ENCODE measurements around the gene PCARE. TPM values are rescaled to one million over a fixed set of nuclear protein-coding genes. Genes with fewer than 3 reads are reported as not detected.

Gene PCARE
- total and polyA plus RNA-seq, 2 donors (not counting 1 experiment from before 2014, with no cell fraction given): not detected

GRCh38 chr2:29061616-29062015 lies 12.7 kb downstream of the PCARE start:
- Histone ChIP-seq H3K27me3 (ENCODE audit: control insufficient read depth, insufficient read depth, low read length) (peaks cover 5% of the 10 kb centered on the region), H3K9ac (ENCODE audit: insufficient read depth, low read length) (no peak overlapping the region), H3K4me2 (ENCODE audit: extremely low read depth, insufficient read depth, low read length) (no peak overlapping the region), H3K9me3 (ENCODE audit: control insufficient read depth, insufficient read depth, low read depth, low read length) (no peaks in the 10 kb centered on the region), H3K27ac (ENCODE audit: insufficient read depth, low read length) (no peak overlapping the region), H3K4me3 (replicated peaks in 1 of 4; ENCODE audit: control extremely low read depth in 1 of 4, insufficient read depth in 1 of 4, low read depth in 3 of 4, low read length in 4 of 4) (no peak overlapping the region), H4K20me1 (ENCODE audit: control insufficient read depth, extremely low read depth, insufficient read depth, low read length) (no peaks in the 10 kb centered on the region), H3K4me1 (ENCODE audit: control insufficient read depth, extremely low read depth, insufficient read depth, low read length) (no peaks in the 10 kb centered on the region), H3K79me2 (ENCODE audit: control insufficient read depth, insufficient read depth, low read length) (no peaks in the 10 kb centered on the region), H3K36me3 (ENCODE audit: control insufficient read depth, insufficient read depth, low read length) (no peaks in the 10 kb centered on the region), H2AFZ (ENCODE audit: low read length) (no peak overlapping the region)
- no peak for TF ChIP-seq EZH2 (IDR thresholded peaks at IDR 0.05; ENCODE audit: low read length, missing control alignments)
- TF ChIP-seq CTCF (conservative IDR thresholded peaks at IDR 0.05 in 1 of 2, IDR thresholded peaks at IDR 0.05 in 1 of 2; ENCODE audit: low read depth in 1 of 2, low read length in 2 of 2): no peak
- no peak for DNase-seq (ENCODE audit: low read depth in 2 of 2)

GRCh38 chr2:29061176-29061575 lies 13.1 kb downstream of the PCARE start:
- H3K9ac ChIP-seq (ENCODE audit: insufficient read depth, low read length): no peak overlapping the region
- H3K9me3 ChIP-seq (ENCODE audit: control insufficient read depth, insufficient read depth, low read depth, low read length): no peaks in the 10 kb centered on the region
- no peak for TF ChIP-seq EZH2 (IDR thresholded peaks at IDR 0.05; ENCODE audit: low read length, missing control alignments)
- no peak for TF ChIP-seq CTCF (conservative IDR thresholded peaks at IDR 0.05 in 1 of 2, IDR thresholded peaks at IDR 0.05 in 1 of 2; ENCODE audit: low read depth in 1 of 2, low read length in 2 of 2)
- no peaks in the 10 kb centered on the region for H3K4me1 ChIP-seq (ENCODE audit: control insufficient read depth, extremely low read depth, insufficient read depth, low read length)
- no peaks in the 10 kb centered on the region for H4K20me1 ChIP-seq (ENCODE audit: control insufficient read depth, extremely low read depth, insufficient read depth, low read length)
- H3K27me3 ChIP-seq (ENCODE audit: control insufficient read depth, insufficient read depth, low read length): peaks cover 5% of the 10 kb centered on the region
- H2AFZ ChIP-seq (ENCODE audit: low read length): no peak overlapping the region
- H3K4me3 ChIP-seq (replicated peaks in 1 of 4; ENCODE audit: control extremely low read depth in 1 of 4, insufficient read depth in 1 of 4, low read depth in 3 of 4, low read length in 4 of 4): no peak overlapping the region
- H3K79me2 ChIP-seq (ENCODE audit: control insufficient read depth, insufficient read depth, low read length): no peaks in the 10 kb centered on the region
- no peak for DNase-seq (ENCODE audit: low read depth in 2 of 2)
- no peaks in the 10 kb centered on the region for H3K36me3 ChIP-seq (ENCODE audit: control insufficient read depth, insufficient read depth, low read length)
- H3K4me2 ChIP-seq (ENCODE audit: extremely low read depth, insufficient read depth, low read length): no peak overlapping the region
- H3K27ac ChIP-seq (ENCODE audit: insufficient read depth, low read length): no peak overlapping the region

GRCh38 chr2:29060441-29060840 lies 13.9 kb downstream of the PCARE start:
- no peak overlapping the region for H2AFZ ChIP-seq (ENCODE audit: low read length)
- H3K36me3 ChIP-seq (ENCODE audit: control insufficient read depth, insufficient read depth, low read length): no peaks in the 10 kb centered on the region
- no peak overlapping the region for H3K27ac ChIP-seq (ENCODE audit: insufficient read depth, low read length)
- H3K4me1 ChIP-seq (ENCODE audit: control insufficient read depth, extremely low read depth, insufficient read depth, low read length): no peaks in the 10 kb centered on the region
- H3K9me3 ChIP-seq (ENCODE audit: control insufficient read depth, insufficient read depth, low read depth, low read length): no peaks in the 10 kb centered on the region
- DNase-seq (ENCODE audit: low read depth in 2 of 2): no peak
- no peak overlapping the region for H3K4me2 ChIP-seq (ENCODE audit: extremely low read depth, insufficient read depth, low read length)
- H3K9ac ChIP-seq (ENCODE audit: insufficient read depth, low read length): no peak overlapping the region
- H3K79me2 ChIP-seq (ENCODE audit: control insufficient read depth, insufficient read depth, low read length): no peaks in the 10 kb centered on the region
- H4K20me1 ChIP-seq (ENCODE audit: control insufficient read depth, extremely low read depth, insufficient read depth, low read length): no peaks in the 10 kb centered on the region
- TF ChIP-seq EZH2 (IDR thresholded peaks at IDR 0.05; ENCODE audit: low read length, missing control alignments): no peak
- no peak for TF ChIP-seq CTCF (conservative IDR thresholded peaks at IDR 0.05 in 1 of 2, IDR thresholded peaks at IDR 0.05 in 1 of 2; ENCODE audit: low read depth in 1 of 2, low read length in 2 of 2)
- H3K27me3 ChIP-seq (ENCODE audit: control insufficient read depth, insufficient read depth, low read length): peaks cover 5% of the 10 kb centered on the region
- H3K4me3 ChIP-seq (replicated peaks in 1 of 4; ENCODE audit: control extremely low read depth in 1 of 4, insufficient read depth in 1 of 4, low read depth in 3 of 4, low read length in 4 of 4): no peak overlapping the region

All from fibroblast of lung (primary cell).